ENCODE data around the gene HTR5A. TPM values are rescaled to one million over a fixed set of nuclear protein-coding genes. Genes with fewer than 3 reads are reported as not detected.

HTR5A gene
- total and polyA plus RNA-seq, 2 of the 13 experiments (the other 11 are each of a cell fraction or from before 2014, with no cell fraction given), result not detected

GRCh38 chr7:155093596-155093995 is 23.5 kb downstream of the HTR5A start:
- Histone ChIP-seq H3K4me1 (ENCODE audit: insufficient read depth, low read length) (no peaks in the 10 kb centered on the region), H3K27me3 (ENCODE audit: control insufficient read depth in 1 of 2, insufficient read depth in 2 of 2, low read length in 2 of 2) (peaks cover 0 to 16% of the 10 kb centered on the region in 2 experiments; a peak in 2 of 5 replicates), H3K4me2 (ENCODE audit: low read depth, low read length) (no peak overlapping the region), H3K27ac (ENCODE audit: extremely low read length, insufficient read depth, low read length) (no peak overlapping the region), H3K9ac (ENCODE audit: insufficient read depth, low read depth, low read length) (no peak overlapping the region), H2AFZ (ENCODE audit: low read length) (no peak overlapping the region), H3K79me2 (ENCODE audit: insufficient read depth, low read length) (no peaks in the 10 kb centered on the region), H3K9me3 (ENCODE audit: low read length) (no peaks in the 10 kb centered on the region), H3K4me3 (replicated peaks in 1 of 3; ENCODE audit: insufficient read depth in 1 of 3, low read depth in 2 of 3, low read length in 3 of 3) (no peak overlapping the region), H3K36me3 (replicated peaks in 1 of 2; ENCODE audit: control insufficient read depth in 1 of 2, insufficient read depth in 2 of 2, low read length in 2 of 2) (no peaks in the 10 kb centered on the region), H4K20me1 (ENCODE audit: insufficient read depth, low read length) (no peaks in the 10 kb centered on the region)
- ChIA-PET POLR2A (no interaction called here), CTCF (ENCODE audit: low intra/inter-chr PET ratio, low total read pairs) (no interaction called here)
- in situ Hi-C loops (cut with HindIII; ENCODE audit: extremely low pct_ligation_motif_present, low pct_unique_long_range_greater_than_20kb) (no loop called here), intact Hi-C loops (cut with micrococcal nuclease; ENCODE audit: unreplicated experiment) (no loop called here)
- ATAC-seq (no peak), DNase-seq (ENCODE audit: low spot score) (no peak), FAIRE-seq (no peak)
- WGBS (ENCODE audit: low lambda C conversion rate), result 3% methylated on average over 2 of the region's 2 CpGs
- BruUV-seq (replicated peaks), result no TSS peak
- TF ChIP-seq ZZZ3 (CRISPR knock-in tag; IDR thresholded peaks at IDR 0.05; ENCODE audit: borderline replicate concordance) (no peak), ARNT (IDR thresholded peaks at IDR 0.05) (no peak), SIX4 (CRISPR knock-in tag; IDR thresholded peaks at IDR 0.05) (no peak), ZBTB33 (CRISPR knock-in tag; IDR thresholded peaks at IDR 0.05) (no peak), ZNF574 (CRISPR knock-in tag; IDR thresholded peaks at IDR 0.05) (no peak), ZNF614 (CRISPR knock-in tag; IDR thresholded peaks at IDR 0.05; ENCODE audit: borderline replicate concordance) (no peak), ZBTB26 (CRISPR knock-in tag; IDR thresholded peaks at IDR 0.05; ENCODE audit: borderline replicate concordance) (no peak), STAT6 (CRISPR knock-in tag; IDR thresholded peaks at IDR 0.05; ENCODE audit: borderline replicate concordance) (no peak), ZNF737 (CRISPR knock-in tag; IDR thresholded peaks at IDR 0.05; ENCODE audit: borderline replicate concordance) (no peak), NFYB (CRISPR knock-in tag; IDR thresholded peaks at IDR 0.05) (no peak), SIN3A (IDR thresholded peaks at IDR 0.05; ENCODE audit: borderline replicate concordance, low read depth, low read length) (no peak)
